ENCODE results near the gene KRT83. TPM values are rescaled to one million over a fixed set of nuclear protein-coding genes. Genes with fewer than 3 reads are reported as not detected.

The KRT83 gene
- polyA plus RNA-seq (2011; rRNA removed) (0.07 and 0.10 TPM in 2 replicates), polyA minus RNA-seq (2011; rRNA and poly(A)+ RNA removed) (not detected in 2 replicates)

DNA sequence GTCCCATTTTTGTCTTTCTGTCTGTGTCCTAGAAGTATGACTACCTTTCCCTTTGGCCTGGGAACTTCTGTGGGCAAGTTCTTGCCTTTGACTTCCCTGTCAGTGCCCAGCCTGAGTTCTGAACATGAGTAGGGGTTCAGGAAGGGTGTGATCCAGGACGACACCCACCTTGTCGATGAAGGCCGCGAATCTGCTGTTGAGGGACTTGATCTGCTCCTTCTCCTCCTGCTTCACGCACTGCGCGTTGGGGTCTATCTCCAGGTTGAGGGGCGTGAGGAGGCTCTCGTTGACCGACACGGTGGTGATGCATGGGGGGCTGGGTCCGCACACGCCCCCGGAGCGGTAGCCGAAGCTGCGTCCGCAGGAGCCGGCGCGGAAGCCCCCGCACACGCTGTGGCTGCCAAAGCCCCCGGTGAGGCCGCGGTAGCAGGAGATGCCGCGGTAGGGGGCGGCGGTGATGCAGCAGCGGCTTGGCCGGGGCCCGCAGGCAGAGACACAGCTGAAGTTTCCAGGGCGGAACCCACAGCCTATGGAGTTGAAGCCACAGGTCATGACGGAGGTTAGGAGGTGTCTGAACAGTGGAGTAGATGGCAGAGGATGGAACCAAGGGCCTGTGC, at the start of gene KRT83:
Gene KRT83, minus strand, starts transcription at position 615 of the 617 bp plus-strand sequence. Its CDS starts 63 bp downstream, at position 552.
- Histone ChIP-seq H3K36me3 (ENCODE audit: control insufficient read depth, insufficient read depth, low read length) (no peaks in the 10 kb centered on the region), H3K4me3 (ENCODE audit: low read depth, low read length) (no peak within 1 kb of the TSS), H3K27me3 (ENCODE audit: control insufficient read depth, insufficient read depth, low read length) (peaks cover 9% of the 10 kb centered on the region)
- no peak for DNase-seq (ENCODE audit: low read depth)
- ChIA-PET CTCF (interaction anchor here (0.8 to 2.6 kb wide), 3 partner anchors 10 to 164 kb away, joined by 3 to 10 read pairs (median 9); no protein-coding TSS in a partner anchor), POLR2A (no interaction called here)
- TF ChIP-seq, protein P1, sequence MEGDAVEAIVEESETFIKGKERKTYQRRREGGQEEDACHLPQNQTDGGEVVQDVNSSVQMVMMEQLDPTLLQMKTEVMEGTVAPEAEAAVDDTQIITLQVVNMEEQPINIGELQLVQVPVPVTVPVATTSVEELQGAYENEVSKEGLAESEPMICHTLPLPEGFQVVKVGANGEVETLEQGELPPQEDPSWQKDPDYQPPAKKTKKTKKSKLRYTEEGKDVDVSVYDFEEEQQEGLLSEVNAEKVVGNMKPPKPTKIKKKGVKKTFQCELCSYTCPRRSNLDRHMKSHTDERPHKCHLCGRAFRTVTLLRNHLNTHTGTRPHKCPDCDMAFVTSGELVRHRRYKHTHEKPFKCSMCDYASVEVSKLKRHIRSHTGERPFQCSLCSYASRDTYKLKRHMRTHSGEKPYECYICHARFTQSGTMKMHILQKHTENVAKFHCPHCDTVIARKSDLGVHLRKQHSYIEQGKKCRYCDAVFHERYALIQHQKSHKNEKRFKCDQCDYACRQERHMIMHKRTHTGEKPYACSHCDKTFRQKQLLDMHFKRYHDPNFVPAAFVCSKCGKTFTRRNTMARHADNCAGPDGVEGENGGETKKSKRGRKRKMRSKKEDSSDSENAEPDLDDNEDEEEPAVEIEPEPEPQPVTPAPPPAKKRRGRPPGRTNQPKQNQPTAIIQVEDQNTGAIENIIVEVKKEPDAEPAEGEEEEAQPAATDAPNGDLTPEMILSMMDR (IDR thresholded peaks at IDR 0.05; ENCODE audit: insufficient read depth, low read depth, low read length), result no peak

GRCh38 chr12:52369809-52370208, 48.6 kb upstream of the KRT83 start:
- CTCF ChIA-PET, result interaction anchor here (0.6 to 8.0 kb wide), 10 partner anchors 8 to 512 kb away, joined by 3 to 142 read pairs (median 4); partner anchors contain the start of gene KRT84
- no peak for DNase-seq (ENCODE audit: low read depth)
- POLR2A ChIA-PET, result no interaction called here
- Histone ChIP-seq H3K27me3 (ENCODE audit: control insufficient read depth, insufficient read depth, low read length) (peaks cover 16% of the 10 kb centered on the region), H3K36me3 (ENCODE audit: control insufficient read depth, insufficient read depth, low read length) (no peaks in the 10 kb centered on the region), H3K4me3 (ENCODE audit: low read depth, low read length) (no peak overlapping the region)
- TF ChIP-seq, protein P1 (IDR thresholded peaks at IDR 0.05; ENCODE audit: insufficient read depth, low read depth, low read length), result no peak

GRCh38 chr12:52369211-52369610, 48.0 kb upstream of the KRT83 start:
- no peak for DNase-seq (ENCODE audit: low read depth)
- ChIA-PET CTCF (interaction anchor here (0.7 to 8.0 kb wide), 9 partner anchors 11 to 513 kb away, joined by 3 to 142 read pairs (median 4); partner anchors contain the start of gene KRT84), POLR2A (no interaction called here)
- Histone ChIP-seq H3K27me3 (ENCODE audit: control insufficient read depth, insufficient read depth, low read length) (peaks cover 17% of the 10 kb centered on the region), H3K4me3 (ENCODE audit: low read depth, low read length) (no peak overlapping the region), H3K36me3 (ENCODE audit: control insufficient read depth, insufficient read depth, low read length) (no peaks in the 10 kb centered on the region)
- TF ChIP-seq, protein P1 (IDR thresholded peaks at IDR 0.05; ENCODE audit: insufficient read depth, low read depth, low read length), result no peak

GRCh38 chr12:52368508-52368907, 47.3 kb upstream of the KRT83 start:
- POLR2A ChIA-PET, result no interaction called here
- H3K36me3 ChIP-seq (ENCODE audit: control insufficient read depth, insufficient read depth, low read length), result no peaks in the 10 kb centered on the region
- H3K4me3 ChIP-seq (ENCODE audit: low read depth, low read length), result no peak overlapping the region
- DNase-seq (ENCODE audit: low read depth), result no peak
- H3K27me3 ChIP-seq (ENCODE audit: control insufficient read depth, insufficient read depth, low read length), result peaks cover 19% of the 10 kb centered on the region
- CTCF ChIA-PET, result interaction anchor here (1.0 to 8.0 kb wide), 9 partner anchors 12 to 513 kb away, joined by 3 to 142 read pairs (median 4); partner anchors contain the start of gene KRT84
- TF ChIP-seq, protein P1 (IDR thresholded peaks at IDR 0.05; ENCODE audit: insufficient read depth, low read depth, low read length), result no peak

DNA sequence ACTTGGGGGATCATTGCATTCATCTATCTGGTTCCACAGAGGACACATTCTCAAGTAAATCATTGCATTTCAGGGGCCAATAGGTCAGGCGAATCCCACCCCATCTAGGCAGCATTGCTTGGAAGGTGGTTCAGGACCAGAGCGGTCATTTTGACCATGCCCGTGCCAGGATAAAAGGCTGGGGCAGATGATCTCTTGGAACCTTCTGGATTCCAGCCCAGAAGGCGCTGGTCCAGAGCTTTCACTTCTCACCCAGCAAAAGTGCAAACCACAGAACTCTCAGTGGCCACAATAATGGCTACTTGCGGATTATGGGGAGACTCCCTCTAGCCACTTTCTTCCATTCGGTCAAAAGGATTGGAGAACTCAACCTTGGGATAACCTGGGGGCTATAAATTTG, 46.7 kb upstream of the KRT83 start:
- Histone ChIP-seq H3K27me3 (ENCODE audit: control insufficient read depth, insufficient read depth, low read length) (peaks cover 21% of the 10 kb centered on the region), H3K36me3 (ENCODE audit: control insufficient read depth, insufficient read depth, low read length) (no peaks in the 10 kb centered on the region), H3K4me3 (ENCODE audit: low read depth, low read length) (no peak overlapping the region)
- TF ChIP-seq, protein P1 (IDR thresholded peaks at IDR 0.05; ENCODE audit: insufficient read depth, low read depth, low read length), result no peak
- DNase-seq (ENCODE audit: low read depth), result no peak
- CTCF ChIA-PET, result interaction anchor here (1.0 to 8.0 kb wide), 6 partner anchors 24 to 514 kb away, joined by 4 to 142 read pairs (median 5); no protein-coding TSS in a partner anchor
- POLR2A ChIA-PET, result no interaction called here

Measured in BJ (cell line).